ENCODE measurements around the gene PTPN9.

The PTPN9 gene

DNA sequence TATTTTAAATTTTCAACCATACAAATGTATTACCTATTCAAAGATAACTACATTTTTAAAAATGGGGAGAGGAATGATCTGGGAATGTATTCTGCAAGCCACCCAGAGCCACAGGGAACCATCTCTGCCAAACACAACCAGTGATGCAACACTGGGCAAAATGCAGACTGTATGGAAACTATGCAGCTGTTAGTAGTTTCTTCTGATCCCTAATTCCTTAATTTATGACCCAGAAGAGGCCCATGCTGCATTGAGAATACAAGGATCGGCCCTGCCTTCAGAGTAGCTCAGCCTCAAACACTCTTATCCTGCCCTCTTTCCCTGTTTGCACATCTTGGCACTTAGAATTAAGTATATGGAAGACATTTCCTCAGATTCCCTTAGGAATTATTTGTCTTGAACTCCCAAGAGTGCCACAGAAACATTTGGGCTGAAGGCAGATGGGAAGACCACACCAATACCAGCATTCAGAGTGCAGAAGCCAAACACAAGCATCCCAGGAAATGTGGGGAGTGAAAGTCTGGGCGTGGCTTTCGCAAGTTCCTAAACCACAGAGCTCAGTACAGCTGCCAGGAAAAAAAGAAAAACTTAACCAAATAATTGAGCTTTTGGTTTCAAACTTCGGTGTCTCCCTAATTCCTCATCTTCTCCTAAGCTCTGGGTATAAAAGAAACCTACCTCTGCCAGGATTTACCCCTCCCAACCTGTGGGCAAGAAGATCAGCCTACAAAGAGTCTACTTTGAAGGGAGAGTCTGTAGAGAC lies 41.1 kb upstream of the PTPN9 start:
- Histone ChIP-seq H3K4me3 (ENCODE audit: low read depth, low read length) (no peak overlapping the region), H3K36me3 (ENCODE audit: control insufficient read depth, insufficient read depth, low read length) (no peaks in the 10 kb centered on the region), H3K27me3 (ENCODE audit: control insufficient read depth, insufficient read depth, low read length) (no peaks in the 10 kb centered on the region), H3K79me2 (no peaks in the 10 kb centered on the region), H3K4me2 (ENCODE audit: low read length) (no peak overlapping the region), H3K9me3 (ENCODE audit: control insufficient read depth, low read length) (no peaks in the 10 kb centered on the region), H3K4me1 (no peaks in the 10 kb centered on the region), H3K27ac (no peak overlapping the region), H2AFZ (no peak overlapping the region), H3K9ac (no peak overlapping the region)
- TF ChIP-seq, protein P1, sequence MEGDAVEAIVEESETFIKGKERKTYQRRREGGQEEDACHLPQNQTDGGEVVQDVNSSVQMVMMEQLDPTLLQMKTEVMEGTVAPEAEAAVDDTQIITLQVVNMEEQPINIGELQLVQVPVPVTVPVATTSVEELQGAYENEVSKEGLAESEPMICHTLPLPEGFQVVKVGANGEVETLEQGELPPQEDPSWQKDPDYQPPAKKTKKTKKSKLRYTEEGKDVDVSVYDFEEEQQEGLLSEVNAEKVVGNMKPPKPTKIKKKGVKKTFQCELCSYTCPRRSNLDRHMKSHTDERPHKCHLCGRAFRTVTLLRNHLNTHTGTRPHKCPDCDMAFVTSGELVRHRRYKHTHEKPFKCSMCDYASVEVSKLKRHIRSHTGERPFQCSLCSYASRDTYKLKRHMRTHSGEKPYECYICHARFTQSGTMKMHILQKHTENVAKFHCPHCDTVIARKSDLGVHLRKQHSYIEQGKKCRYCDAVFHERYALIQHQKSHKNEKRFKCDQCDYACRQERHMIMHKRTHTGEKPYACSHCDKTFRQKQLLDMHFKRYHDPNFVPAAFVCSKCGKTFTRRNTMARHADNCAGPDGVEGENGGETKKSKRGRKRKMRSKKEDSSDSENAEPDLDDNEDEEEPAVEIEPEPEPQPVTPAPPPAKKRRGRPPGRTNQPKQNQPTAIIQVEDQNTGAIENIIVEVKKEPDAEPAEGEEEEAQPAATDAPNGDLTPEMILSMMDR (IDR thresholded peaks at IDR 0.05), result no peak

- TF ChIP-seq, protein P1 (IDR thresholded peaks at IDR 0.05), result no peak
- Histone ChIP-seq H3K27me3 (ENCODE audit: control insufficient read depth, insufficient read depth, low read length) (no peaks in the 10 kb centered on the region), H2AFZ (no peak overlapping the region), H3K9ac (no peak overlapping the region), H3K9me3 (ENCODE audit: control insufficient read depth, low read length) (no peaks in the 10 kb centered on the region), H3K4me2 (ENCODE audit: low read length) (no peak overlapping the region), H3K27ac (no peak overlapping the region), H3K36me3 (ENCODE audit: control insufficient read depth, insufficient read depth, low read length) (no peaks in the 10 kb centered on the region), H3K4me1 (no peaks in the 10 kb centered on the region), H3K79me2 (no peaks in the 10 kb centered on the region), H3K4me3 (ENCODE audit: low read depth, low read length) (no peak overlapping the region)
Observed at GRCh38 chr15:75616766-75617165, 37.7 kb upstream of the PTPN9 start.

DNA sequence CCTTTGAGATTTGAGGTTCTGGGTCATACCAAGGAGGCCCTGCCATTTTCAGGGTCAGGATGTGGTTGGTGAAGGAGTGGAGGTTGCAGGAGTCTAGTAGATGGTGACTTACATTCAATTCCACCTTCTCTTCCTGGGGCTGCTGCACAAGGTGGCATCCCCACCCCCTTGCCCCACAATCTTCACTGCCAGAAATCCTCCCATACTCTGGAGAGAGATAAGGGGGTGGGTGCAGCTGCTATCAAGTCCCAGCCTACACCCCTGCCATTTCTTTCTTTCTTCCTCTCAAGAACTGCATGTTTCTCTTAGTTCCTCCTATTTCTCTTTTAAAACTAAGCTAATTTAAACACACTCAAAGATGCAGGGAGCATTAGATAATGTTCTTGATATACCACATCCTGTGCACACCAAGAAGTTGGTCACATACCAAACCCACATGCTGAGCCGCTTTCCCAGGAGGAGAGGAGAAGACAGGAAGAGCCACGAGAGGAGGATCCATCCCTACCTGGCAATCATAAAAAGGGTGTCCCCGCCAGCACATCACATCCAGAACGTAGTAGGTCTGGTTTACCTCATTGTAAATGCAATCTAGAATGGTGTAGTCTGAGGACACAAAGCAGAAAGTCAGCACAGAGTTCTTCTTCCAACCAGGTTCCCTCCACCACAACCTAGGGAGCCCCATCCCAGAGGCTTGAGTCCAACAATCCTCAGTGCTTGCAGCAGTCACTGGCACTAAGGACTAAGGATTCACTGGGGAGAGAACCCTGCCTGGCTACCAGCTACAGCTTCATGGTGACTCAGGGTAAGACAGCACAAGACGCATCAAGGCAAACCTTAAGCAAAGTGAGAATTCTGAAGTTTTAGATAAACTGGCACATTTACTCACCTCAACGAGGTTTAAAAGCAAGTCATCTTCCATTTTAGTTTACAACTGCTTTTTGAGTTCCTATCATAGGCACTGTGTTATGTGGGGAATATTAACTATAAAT lies 27.9 kb upstream of the PTPN9 start:
- TF ChIP-seq, protein P1 (IDR thresholded peaks at IDR 0.05), result no peak
- H3K79me2 ChIP-seq, result no peaks in the 10 kb centered on the region
- H2AFZ ChIP-seq, result no peak overlapping the region
- H3K27me3 ChIP-seq (ENCODE audit: control insufficient read depth, insufficient read depth, low read length), result no peaks in the 10 kb centered on the region
- no peak overlapping the region for H3K4me3 ChIP-seq (ENCODE audit: low read depth, low read length)
- no peak overlapping the region for H3K9ac ChIP-seq
- no peaks in the 10 kb centered on the region for H3K4me1 ChIP-seq
- H3K4me2 ChIP-seq (ENCODE audit: low read length), result no peak overlapping the region
- no peaks in the 10 kb centered on the region for H3K9me3 ChIP-seq (ENCODE audit: control insufficient read depth, low read length)
- no peak overlapping the region for H3K27ac ChIP-seq
- no peaks in the 10 kb centered on the region for H3K36me3 ChIP-seq (ENCODE audit: control insufficient read depth, insufficient read depth, low read length)

DNA sequence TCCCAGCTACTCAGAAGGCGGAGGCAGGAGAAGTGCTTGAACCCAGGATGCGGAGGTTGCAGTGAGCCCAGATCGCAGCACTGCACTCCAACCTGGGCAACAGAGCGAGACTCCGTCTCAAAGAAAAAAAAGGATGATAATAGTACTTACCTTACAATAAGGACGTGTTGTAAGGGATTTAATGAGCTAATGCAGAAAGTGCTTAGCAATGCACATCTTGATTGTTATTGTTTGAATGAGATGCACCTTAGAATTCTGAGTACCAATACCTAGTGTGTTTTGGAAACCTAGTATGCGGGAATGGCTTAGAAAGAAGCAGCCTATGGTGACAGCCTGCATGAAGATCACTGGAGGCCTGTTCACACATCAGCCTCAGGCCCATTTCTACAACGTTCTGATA lies 26.9 kb upstream of the PTPN9 start:
- Histone ChIP-seq H2AFZ (no peak overlapping the region), H3K27me3 (ENCODE audit: control insufficient read depth, insufficient read depth, low read length) (no peaks in the 10 kb centered on the region), H3K79me2 (no peaks in the 10 kb centered on the region), H3K9me3 (ENCODE audit: control insufficient read depth, low read length) (no peaks in the 10 kb centered on the region), H3K36me3 (ENCODE audit: control insufficient read depth, insufficient read depth, low read length) (no peaks in the 10 kb centered on the region), H3K4me2 (ENCODE audit: low read length) (no peak overlapping the region), H3K27ac (no peak overlapping the region), H3K4me3 (ENCODE audit: low read depth, low read length) (no peak overlapping the region), H3K9ac (no peak overlapping the region), H3K4me1 (no peaks in the 10 kb centered on the region)
- TF ChIP-seq, protein P1 (IDR thresholded peaks at IDR 0.05), result no peak
